A204.1 (cell line): ENCODE measurements around the gene FAHD1.
"Not testable (repeated sequence)": the region's sequence is repeated elsewhere in the genome, so short reads cannot be mapped to it uniquely, and the experiment has no call there.

Source experiments
- FAIRE-seq: peaks from 2 replicates; lab custom pipeline; 2012; peaks lifted over from hg19 to GRCh38; lab: Jason Lieb, UNC

Gene FAHD1

DNA sequence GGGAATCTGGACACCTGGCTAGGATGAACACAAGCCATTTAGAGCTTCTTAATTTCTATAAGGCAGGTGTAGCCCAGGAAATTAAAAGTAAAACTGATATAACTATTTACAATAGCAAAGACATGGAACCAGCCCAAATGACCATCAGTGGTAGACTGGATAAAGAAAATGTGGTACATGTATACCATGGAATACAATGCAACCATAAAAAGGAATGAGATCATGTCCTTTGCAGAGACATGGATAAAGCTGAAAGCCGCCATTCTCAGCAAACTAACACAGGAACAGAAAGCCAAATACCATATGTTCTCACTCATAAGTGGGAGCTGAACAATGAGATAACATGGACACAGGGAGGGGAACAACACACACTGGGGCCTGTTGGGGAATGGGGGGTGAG, 19.4 kb downstream of the FAHD1 start:
- FAIRE-seq: no peak

GRCh38 chr16:1850981-1851380, 24.0 kb downstream of the FAHD1 start:
- FAIRE-seq: no peak

- no peak for FAIRE-seq
Observed at GRCh38 chr16:1851793-1852192, 24.8 kb downstream of the FAHD1 start.

DNA sequence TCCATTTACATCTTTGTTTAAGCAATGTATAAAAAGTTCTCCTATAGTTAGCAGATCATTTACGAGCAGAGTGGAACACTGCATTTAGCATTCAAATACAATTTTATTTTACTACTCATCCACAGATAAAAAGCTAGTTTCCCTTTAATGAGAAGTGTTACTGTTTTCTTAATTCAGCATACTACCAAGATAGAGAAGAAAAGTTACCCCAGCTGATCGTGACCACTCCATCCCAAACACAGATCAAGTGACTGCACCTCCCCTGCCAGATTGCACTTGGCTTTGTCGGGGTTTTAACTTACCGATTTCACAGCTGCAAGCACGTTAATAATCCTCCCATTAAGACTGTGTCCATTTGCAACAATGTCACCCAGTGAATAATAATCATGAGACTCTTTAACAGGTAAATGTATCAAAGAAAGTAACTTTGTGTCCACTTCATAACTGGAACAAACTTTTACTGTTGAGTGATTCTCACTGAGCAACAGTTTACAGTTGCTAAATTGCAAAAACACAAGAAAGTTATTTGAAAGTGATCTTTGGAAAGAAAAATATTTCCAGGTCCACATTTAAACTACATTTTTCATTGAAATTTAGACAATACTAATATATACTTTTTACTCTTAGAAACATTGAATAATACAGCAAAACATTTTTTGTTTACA, 30.6 kb downstream of the FAHD1 start:
- FAIRE-seq: no peak

DNA sequence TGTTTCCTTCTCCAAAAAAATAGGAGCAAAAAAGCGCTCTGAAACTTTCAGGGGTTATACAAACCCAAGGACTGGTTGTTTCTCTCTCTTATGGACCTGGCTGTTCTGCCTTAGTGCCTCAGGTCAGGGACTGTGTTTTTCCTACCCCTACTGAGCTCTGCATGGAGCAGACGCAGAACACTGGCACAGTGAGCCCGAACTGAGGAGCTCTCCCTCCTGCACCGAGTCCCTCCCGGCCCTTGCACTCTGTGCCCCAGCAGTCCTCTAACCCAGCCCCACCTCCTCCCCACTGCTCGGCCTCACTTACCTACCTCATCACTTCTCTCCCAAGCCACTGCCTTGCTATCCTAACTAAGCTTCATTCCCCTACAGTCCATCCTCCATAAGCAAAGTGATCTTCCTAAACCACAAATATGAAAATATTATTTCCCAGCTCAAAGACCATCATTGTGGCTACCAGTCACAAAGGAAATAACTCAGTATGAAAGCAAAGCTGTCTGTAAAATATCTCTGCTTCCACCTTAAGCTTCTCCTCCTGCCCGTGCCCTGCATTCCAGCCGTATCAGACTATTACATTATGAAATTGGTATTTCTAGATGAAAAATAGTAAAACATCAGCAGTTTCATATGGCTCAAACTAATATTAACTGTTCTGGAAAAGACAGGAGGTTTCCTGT, 31.3 kb downstream of the FAHD1 start:
- FAIRE-seq: no peak

DNA sequence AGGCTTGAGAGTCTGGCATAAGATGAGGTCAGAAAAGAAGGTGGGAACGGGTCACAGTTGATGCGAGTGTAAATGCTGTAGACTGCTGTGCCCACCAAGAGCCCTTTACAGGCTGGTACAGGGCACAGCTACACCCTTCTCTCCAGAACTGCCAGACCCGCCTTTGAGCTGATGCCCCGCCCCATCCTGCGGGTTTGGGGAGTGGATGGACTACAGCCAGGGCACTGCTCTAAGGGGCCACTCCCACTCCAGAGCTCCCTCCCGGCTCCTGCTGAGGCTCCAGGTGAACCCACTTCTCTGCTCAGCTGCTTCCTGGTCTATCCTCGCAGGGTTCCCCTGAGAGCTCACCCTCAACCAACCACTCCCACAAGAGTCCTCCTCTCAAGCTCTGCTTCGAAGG, 32.6 kb downstream of the FAHD1 start:
- FAIRE-seq: no peak

- no peak for FAIRE-seq
Observed at GRCh38 chr16:1861730-1862129, 34.7 kb downstream of the FAHD1 start.

DNA sequence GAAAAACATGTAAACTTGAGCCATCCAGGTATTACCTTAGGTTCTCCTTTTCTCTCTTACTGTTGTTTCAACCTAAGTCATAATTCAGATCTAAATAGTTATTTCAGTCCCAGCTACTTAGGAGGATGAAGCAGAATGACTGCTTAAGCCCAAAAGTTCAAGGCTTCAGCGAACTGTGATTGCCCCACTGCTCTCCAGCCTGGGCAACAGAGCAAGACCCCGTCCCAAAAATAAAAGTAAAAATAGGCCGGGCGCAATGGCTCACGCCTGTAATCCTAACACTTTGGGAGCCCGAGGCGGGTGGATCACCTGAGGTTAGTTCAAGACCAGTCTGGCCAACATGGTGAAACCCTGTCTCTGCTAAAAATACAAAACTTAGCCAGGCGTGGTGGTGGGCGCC, 35.4 kb downstream of the FAHD1 start:
- FAIRE-seq: no peak

DNA sequence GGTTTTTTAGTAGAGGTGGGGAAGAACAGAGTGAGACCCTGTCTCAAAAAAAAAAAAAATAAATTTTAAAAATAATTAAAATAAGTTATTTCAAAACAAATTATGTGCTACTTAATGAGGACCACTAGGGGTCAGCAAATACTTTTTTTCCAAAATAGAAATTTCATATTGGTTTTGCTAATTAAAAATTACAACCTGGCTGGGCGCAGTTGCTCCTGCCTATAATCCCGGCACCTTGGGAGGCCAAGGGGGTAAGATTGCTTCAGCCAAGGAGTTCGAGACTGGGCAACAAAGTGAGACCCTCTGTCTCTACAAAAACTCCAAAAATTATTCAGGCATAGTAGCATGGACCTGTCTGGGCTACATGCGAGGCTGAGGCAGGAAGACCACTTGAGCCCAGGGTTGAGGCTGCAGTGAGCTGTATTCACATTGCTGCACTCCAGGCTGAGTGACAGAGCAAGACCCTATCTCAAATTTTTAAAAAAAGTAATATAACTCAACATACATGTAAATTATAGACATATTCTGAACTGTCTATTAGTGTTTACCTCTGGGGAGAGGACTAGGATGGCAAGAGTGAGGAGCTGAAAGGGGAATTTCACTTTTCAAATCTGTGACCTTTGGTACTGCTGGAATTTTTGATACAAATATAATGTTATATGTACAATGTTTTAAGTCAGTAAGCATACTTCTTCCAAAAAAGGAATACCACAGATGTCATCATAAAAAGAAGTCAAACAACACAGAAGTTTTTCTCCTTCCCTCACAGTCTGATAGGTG, 36.9 kb downstream of the FAHD1 start:
- peak; percentile 86 for FAIRE-seq

GRCh38 chr16:1865902-1866690, 39.1 kb downstream of the FAHD1 start:
- peak; percentile 76 for FAIRE-seq

DNA sequence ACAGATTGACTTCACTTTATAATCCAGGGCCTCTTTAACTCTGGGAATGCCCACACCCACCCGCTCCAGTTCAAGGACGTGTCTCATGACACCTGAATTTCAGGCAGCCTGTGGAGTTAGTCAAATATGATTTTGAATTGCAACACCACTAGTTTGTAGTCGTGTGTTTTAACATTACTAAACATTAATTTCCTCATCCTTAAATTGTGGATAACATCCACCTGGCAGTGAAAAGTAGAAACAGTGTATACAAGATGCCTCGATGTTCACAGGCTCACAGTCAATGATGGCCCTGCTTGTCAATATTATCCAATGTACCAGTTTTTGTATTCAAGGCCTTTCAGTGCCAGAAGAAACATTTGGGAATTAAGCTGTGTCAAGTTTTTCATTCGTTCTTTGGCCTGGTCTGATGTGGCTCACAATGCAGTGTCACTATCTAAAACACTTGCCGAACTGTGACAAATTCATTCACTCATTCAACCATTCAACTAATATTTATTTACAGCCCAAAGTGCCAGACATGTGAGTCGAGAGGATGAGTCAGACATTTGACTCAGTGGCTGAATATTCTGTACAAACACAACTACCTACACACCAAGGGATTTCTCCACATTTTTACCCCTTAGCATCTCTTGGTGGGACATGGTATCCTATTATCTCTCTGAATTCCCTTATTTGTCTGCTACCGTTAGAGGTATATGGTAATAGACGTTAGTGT, 43.5 kb downstream of the FAHD1 start:
- FAIRE-seq: no peak

GRCh38 chr16:1871974-1872635, 45.1 kb downstream of the FAHD1 start, which contains the start of gene MEIOB:
MEIOB (minus strand) TSS chr16:1872164; CDS start chr16:1868175, 3,989 bp downstream.
- no peak for FAIRE-seq

DNA sequence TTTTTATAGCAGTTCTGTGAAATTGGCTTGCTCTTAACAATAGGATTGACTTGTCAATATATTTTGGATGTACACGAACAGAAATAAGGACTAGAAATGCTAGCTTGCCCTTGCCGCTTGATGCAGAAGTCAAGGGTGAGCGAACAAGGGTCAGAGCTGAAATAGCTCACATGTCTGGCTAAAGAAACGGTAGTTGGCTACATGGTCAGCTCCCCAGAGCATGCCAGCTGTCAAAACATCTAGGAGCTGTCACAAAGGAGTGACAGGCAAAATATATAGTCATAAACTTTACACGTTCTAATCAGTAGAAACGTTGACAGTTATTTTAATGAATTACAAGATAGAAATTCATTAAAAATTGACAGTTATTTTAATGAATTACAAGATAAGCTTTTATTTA, 47.8 kb downstream of the FAHD1 start:
- no peak for FAIRE-seq

DNA sequence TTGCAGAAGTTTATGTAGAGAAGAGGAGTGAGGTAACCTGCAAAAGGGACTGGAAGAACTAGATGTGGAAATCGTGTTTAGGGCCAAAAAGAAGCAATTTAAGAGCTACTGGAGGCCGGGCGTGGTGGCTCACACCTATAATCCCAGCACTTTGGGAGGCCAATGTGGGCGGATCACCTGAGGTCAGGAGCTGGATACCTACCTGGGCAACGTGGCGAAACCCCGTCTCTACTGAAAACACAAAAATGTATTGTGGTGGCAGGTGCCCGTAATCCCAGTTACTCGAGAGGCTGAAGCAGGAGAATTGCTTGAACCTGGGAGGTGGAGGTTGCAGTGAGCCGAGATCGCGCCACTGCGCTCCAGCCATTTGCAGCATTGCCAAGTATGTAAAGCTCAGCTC, 49.1 kb downstream of the FAHD1 start:
- not testable (repeated sequence) for FAIRE-seq

DNA sequence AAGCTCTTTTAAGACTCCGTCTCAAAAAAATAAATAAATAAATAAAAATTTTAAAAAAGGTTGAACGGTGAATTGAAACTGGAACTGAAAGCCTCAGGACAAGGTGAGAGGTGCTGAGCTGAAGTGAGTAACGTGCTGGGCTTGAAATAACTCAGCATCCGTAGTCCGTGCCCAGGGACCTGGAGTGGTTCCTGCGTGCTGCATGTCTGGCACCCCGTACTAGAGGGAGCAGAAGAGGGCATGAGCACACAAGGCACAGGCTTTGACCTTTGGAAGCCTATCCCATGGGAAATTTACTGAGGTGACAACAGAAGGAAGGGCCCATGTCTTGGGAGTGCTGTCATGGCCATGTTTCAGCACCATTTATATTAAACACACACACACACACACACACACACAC, 49.5 kb downstream of the FAHD1 start:
- FAIRE-seq: no peak

DNA sequence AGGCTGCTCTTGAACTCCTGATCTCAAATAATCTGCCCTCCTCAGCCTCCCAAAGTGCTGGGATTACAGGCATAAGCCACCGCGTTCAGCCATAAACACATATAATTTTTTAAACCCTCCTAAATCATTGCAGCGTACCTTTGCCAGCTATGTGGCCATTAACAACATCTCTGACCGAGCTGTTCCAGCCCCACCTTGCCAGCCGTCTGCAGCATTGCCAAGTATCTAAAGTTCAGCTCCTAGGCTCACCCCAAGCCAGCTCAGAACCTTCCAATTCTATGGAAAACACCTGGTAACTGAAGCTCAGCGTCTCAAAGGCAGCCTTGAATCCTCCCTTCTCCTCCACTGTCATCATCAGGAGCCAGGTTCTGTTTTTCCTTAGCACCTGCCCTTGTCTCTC, 50.1 kb downstream of the FAHD1 start:
- no peak for FAIRE-seq

GRCh38 chr16:1877804-1878203, 50.8 kb downstream of the FAHD1 start:
- no peak for FAIRE-seq

GRCh38 chr16:1878256-1878655, 51.2 kb downstream of the FAHD1 start:
- no peak for FAIRE-seq
